ENCODE data around the gene ACVR1B. TPM values are rescaled to one million over a fixed set of nuclear protein-coding genes. Genes with fewer than 3 reads are reported as not detected.
A peak's percentile ranks its signal among the peaks of the same experiment; 100 is the strongest.

ACVR1B gene
- polyA plus RNA-seq, 6 donors from 2014 or later: 0.43 to 1.1 (median 0.51) TPM; not detected in 1

DNA sequence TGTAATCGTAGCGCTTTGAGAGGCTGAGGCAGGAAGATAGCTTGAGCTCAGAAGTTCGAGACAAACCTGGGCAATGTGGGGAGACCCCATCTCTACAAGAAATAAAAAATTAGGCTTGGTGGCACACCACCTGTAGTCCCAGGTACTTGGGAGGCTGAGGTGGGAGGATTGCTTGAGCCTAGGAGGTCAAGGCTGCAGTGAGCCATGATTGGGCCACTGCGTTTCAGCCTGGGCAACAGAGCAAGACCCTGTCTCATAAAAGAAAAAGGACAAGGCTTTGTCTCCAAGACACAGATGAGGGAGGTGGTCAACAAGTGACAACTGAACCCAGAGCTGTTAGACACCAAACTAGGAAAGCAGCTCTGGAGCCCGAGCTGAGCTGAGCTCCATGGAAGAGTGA lies 40.7 kb downstream of the ACVR1B start:
- Mint-ChIP-seq H3K9me3 (no peaks in the 10 kb centered on the region), H3K36me3 (no peaks in the 10 kb centered on the region), H3K4me1 (peaks cover 3 to 7% (median 5%) of the 10 kb centered on the region in 3 donors), H3K27me3 (no peaks in the 10 kb centered on the region), H3K27ac (peak overlapping the region in 3 of 6 donors; percentile 69 to 95 (median 71)), H3K4me3 (no peak overlapping the region)
- ATAC-seq (ENCODE audit: low read depth in 2 of 2): no peak
- DNase-seq: no peak

- Mint-ChIP-seq H3K9me3 (no peaks in the 10 kb centered on the region), H3K4me1 (peaks cover 3 to 7% (median 5%) of the 10 kb centered on the region in 3 donors), H3K27ac (no peak overlapping the region), H3K4me3 (no peak overlapping the region), H3K27me3 (no peaks in the 10 kb centered on the region), H3K36me3 (no peaks in the 10 kb centered on the region)
- ATAC-seq (ENCODE audit: low read depth in 2 of 2): no peak
- DNase-seq: no peak
These were observed 43.0 kb downstream of the ACVR1B start for GRCh38 chr12:51994539-51994820.

GRCh38 chr12:51994959-51995358 lies 43.5 kb downstream of the ACVR1B start:
- Mint-ChIP-seq H3K4me3 (no peak overlapping the region), H3K9me3 (no peaks in the 10 kb centered on the region), H3K27me3 (no peaks in the 10 kb centered on the region), H3K27ac (peak overlapping the region in 1 of 6 donors; percentile 63), H3K36me3 (no peaks in the 10 kb centered on the region), H3K4me1 (peaks cover 3 to 7% (median 5%) of the 10 kb centered on the region in 3 donors)
- DNase-seq (no peak), ATAC-seq (ENCODE audit: low read depth in 2 of 2) (no peak)

DNA sequence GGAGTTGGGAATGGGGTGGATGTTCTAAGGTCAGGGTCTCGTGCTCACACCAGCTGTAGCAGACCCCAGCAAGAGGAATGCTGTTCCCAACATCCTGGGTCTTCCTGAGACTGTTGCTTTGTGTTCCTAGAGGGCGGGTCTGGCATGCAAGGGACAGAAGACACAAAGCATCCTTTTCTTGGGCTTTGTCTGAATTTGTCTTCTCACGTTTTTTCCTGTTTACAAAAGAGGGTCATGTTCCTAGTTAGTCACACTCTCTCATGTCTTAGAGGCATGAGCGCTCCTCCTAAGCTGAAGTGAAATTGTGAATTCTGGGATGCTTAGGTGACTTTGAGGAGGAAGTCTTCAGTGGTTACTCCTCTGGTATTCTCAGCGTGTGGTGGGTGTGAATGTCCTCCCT lies 45.6 kb downstream of the ACVR1B start:
- no peaks in the 10 kb centered on the region for H3K36me3 Mint-ChIP-seq
- H3K4me1 Mint-ChIP-seq: peaks cover 3 to 7% (median 5%) of the 10 kb centered on the region in 3 donors

DNA sequence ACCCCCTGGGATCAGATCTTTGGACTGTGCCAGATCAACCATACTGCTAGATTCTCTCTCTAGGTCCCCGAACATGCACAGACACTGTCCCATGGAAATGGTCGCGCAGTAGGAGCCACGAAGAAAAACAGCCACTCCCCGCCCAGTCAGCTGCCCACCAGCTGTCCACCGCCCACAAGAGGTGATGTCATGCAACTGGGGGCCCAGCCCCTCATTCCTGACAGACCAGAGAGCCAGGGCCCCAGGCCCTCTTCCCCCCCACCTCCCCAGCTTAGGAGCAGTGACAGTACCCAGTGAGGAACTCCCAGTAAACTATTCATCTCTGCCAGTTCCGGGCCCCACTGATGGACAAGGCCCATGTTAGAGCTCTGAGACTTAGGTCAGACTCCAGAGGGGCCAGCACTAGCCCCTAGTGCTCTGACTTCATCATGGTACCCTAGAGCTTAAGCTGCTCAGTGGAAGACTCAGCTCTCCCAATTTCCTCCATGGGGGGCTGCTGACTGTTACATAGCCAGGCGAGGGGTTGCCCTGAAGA lies 51.6 kb downstream of the ACVR1B start:
- no peaks in the 10 kb centered on the region for H3K9me3 Mint-ChIP-seq
- H3K36me3 Mint-ChIP-seq: no peaks in the 10 kb centered on the region
- ATAC-seq (ENCODE audit: low read depth in 2 of 2) (no peak), DNase-seq (no peak)
- peaks cover 19 to 27% (median 24%) of the 10 kb centered on the region in 3 donors for H3K4me1 Mint-ChIP-seq
- no peaks in the 10 kb centered on the region for H3K27me3 Mint-ChIP-seq
- peak overlapping the region in 1 of 8 donors; percentile 14 for H3K4me3 Mint-ChIP-seq
- peak overlapping the region in 4 of 6 donors; percentile 29 to 99 (median 66) for H3K27ac Mint-ChIP-seq

More for the DNA sequence above, 45.6 kb downstream of the ACVR1B start:
- Mint-ChIP-seq H3K27ac (no peak overlapping the region), H3K9me3 (no peaks in the 10 kb centered on the region), H3K27me3 (no peaks in the 10 kb centered on the region), H3K4me3 (no peak overlapping the region)
- no peak for ATAC-seq (ENCODE audit: low read depth in 2 of 2)
- DNase-seq: no peak

GRCh38 chr12:52003591-52003990 lies 52.1 kb downstream of the ACVR1B start:
- peaks cover 24 to 32% (median 27%) of the 10 kb centered on the region in 3 donors for H3K4me1 Mint-ChIP-seq
- H3K9me3 Mint-ChIP-seq: no peaks in the 10 kb centered on the region
- no peaks in the 10 kb centered on the region for H3K36me3 Mint-ChIP-seq
- ATAC-seq (ENCODE audit: low read depth in 2 of 2) (no peak), DNase-seq (no peak)
- no peaks in the 10 kb centered on the region for H3K27me3 Mint-ChIP-seq
- peak overlapping the region in 3 of 6 donors; percentile 58 to 99 (median 74) for H3K27ac Mint-ChIP-seq
- no peak overlapping the region for H3K4me3 Mint-ChIP-seq

- H3K27ac Mint-ChIP-seq: peak overlapping the region in 5 of 6 donors; percentile 24 to 99 (median 99)
- peak overlapping the region in 1 of 8 donors; percentile 39 for H3K4me3 Mint-ChIP-seq
- DNase-seq (no peak), ATAC-seq (ENCODE audit: low read depth in 2 of 2) (no peak)
- H3K9me3 Mint-ChIP-seq: no peaks in the 10 kb centered on the region
- no peaks in the 10 kb centered on the region for H3K27me3 Mint-ChIP-seq
- H3K36me3 Mint-ChIP-seq: no peaks in the 10 kb centered on the region
- peaks cover 27 to 38% (median 31%) of the 10 kb centered on the region in 3 donors for H3K4me1 Mint-ChIP-seq
These were observed 52.6 kb downstream of the ACVR1B start for GRCh38 chr12:52004042-52004648.

DNA sequence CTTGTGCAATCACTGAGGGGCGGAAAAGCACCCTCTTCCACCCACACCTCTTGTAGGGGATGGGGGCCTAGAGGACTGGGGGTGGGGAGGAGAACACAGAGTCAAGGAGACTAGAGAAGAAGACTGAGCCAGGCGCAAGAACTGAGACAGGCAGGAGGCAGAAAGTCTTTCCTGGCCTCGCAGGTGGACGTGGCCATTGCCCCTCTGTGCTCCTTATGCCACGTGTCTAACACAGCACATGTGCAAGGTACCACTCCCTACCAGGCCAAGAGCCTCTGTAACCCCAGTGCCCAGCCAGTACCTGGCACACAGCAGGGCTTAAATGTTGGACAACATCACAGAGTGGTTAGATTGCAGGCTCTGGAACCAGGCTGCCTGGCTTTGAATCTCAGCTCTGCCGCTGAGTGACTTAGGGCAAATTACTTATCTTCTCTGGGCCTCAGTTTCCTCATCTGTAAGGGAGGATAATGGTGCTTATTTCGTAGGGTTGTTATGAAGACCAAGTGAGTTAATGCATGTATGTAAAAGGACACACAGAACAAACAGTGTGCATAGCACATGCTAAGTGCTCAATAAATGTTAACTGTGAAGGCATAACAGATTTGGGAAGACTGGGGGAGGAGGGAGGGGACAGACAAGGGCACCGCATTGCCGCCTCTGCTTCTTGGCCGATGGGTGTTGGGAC lies 53.9 kb downstream of the ACVR1B start:
- peaks cover 31 to 42% (median 34%) of the 10 kb centered on the region in 3 donors for H3K4me1 Mint-ChIP-seq
- no peak for ATAC-seq (ENCODE audit: low read depth in 2 of 2)
- no peak for DNase-seq
- H3K9me3 Mint-ChIP-seq: no peaks in the 10 kb centered on the region
- H3K27me3 Mint-ChIP-seq: no peaks in the 10 kb centered on the region
- H3K27ac Mint-ChIP-seq: peak overlapping the region; percentile 98 to 99 (median 99)
- H3K36me3 Mint-ChIP-seq: no peaks in the 10 kb centered on the region
- H3K4me3 Mint-ChIP-seq: peak overlapping the region; percentile 84 to 97 (median 93)

- H3K36me3 Mint-ChIP-seq: no peaks in the 10 kb centered on the region
- peaks cover 31 to 42% (median 34%) of the 10 kb centered on the region in 3 donors for H3K4me1 Mint-ChIP-seq
- H3K4me3 Mint-ChIP-seq: peak overlapping the region; percentile 84 to 97 (median 93)
- peak; percentile 62 for ATAC-seq (ENCODE audit: low read depth in 2 of 2)
- no peaks in the 10 kb centered on the region for H3K27me3 Mint-ChIP-seq
- peak; percentile 91 for DNase-seq
- peak overlapping the region; percentile 98 to 99 (median 99) for H3K27ac Mint-ChIP-seq
- no peaks in the 10 kb centered on the region for H3K9me3 Mint-ChIP-seq
These were observed 54.6 kb downstream of the ACVR1B start for GRCh38 chr12:52005903-52006703.

DNA sequence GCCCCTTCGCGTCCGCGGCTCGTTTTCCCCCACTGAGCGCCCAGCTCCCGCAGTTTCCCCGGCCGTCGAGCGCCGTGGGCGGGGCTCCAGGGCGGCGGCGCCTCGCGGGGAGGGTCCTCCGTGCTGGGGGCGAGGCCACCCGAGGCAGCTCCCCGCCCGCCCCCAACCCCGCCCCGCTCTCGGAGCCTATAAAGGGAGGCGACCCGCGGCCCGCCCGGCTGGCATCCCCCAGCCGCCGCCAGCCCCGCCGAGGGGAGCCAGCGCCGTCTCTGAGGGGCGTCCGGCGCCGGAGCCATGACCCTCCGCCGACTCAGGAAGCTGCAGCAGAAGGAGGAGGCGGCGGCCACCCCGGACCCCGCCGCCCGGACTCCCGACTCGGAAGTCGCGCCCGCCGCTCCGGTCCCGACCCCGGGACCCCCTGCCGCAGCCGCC lies 55.2 kb downstream of the ACVR1B start, which contains the start of gene TAMALIN:
TAMALIN (plus strand) TSS at position 221 of the 432 bp plus-strand sequence; CDS start at position 295, 74 bp downstream.
- H3K4me3 Mint-ChIP-seq: peak within 1 kb of the TSS; percentile 89 to 97 (median 95)
- ATAC-seq (ENCODE audit: low read depth in 2 of 2) (peak; percentile 34 to 41), DNase-seq (peak; percentile 93)
- H3K9me3 Mint-ChIP-seq: no peaks in the 10 kb centered on the region
- no peaks in the 10 kb centered on the region for H3K36me3 Mint-ChIP-seq
- no peaks in the 10 kb centered on the region for H3K27me3 Mint-ChIP-seq
- H3K27ac Mint-ChIP-seq: peak within 1 kb of the TSS; percentile 99 to 100 (median 99)
- peaks cover 31 to 42% (median 34%) of the 10 kb centered on the region in 3 donors for H3K4me1 Mint-ChIP-seq

DNA sequence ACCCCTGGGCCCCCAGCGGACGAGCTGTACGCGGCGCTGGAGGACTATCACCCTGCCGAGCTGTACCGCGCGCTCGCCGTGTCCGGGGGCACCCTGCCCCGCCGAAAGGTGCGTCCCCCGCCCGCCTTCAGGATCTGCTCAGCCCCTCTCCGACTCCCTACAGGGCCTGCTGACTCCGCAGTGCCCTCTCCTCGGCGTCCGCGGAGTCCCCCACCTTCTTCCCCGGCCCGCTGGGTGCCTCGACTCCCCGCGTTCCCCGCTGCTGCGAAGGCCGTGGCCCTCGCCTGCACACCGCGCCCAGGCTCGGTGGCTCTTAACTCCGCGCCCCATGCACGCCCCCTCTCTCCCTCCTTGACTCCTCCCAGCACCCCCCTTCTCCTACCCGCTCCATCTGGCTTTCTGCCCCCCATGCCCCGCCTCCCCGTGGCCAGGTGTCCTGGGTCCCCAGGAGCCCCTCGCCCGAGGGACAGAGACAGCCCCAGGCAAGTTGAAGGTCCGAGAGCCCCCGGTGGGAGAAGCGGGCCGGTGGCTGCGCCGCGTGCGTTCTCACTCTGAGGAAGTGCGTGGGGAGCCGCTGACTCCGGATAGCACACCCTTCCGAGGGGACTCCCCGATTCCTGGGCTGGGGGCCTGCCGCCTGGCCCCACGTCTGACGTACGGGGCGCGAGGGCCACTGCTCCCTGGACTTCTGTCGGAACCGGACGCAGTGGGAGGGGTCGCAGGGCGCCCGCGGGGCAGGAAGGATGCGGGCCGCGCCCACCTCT lies 55.8 kb downstream of the ACVR1B start:
- ATAC-seq (ENCODE audit: low read depth in 2 of 2) (peak; percentile 51 to 54), DNase-seq (peak; percentile 89)
- Mint-ChIP-seq H3K27ac (peak overlapping the region; percentile 98 to 100 (median 99)), H3K4me3 (peak overlapping the region; percentile 89 to 97 (median 95)), H3K27me3 (no peaks in the 10 kb centered on the region), H3K4me1 (peaks cover 31 to 42% (median 34%) of the 10 kb centered on the region in 3 donors), H3K9me3 (no peaks in the 10 kb centered on the region), H3K36me3 (no peaks in the 10 kb centered on the region)

- Mint-ChIP-seq H3K4me3 (peak overlapping the region; percentile 89 to 97 (median 95)), H3K4me1 (peaks cover 31 to 42% (median 34%) of the 10 kb centered on the region in 3 donors), H3K9me3 (no peaks in the 10 kb centered on the region), H3K27me3 (no peaks in the 10 kb centered on the region), H3K27ac (peak overlapping the region; percentile 98 to 100 (median 99)), H3K36me3 (no peaks in the 10 kb centered on the region)
- ATAC-seq (ENCODE audit: low read depth in 2 of 2) (no peak), DNase-seq (no peak)
These were observed 56.5 kb downstream of the ACVR1B start for GRCh38 chr12:52007982-52008510.
